ENCODE measurements around the gene C1orf210. TPM values are rescaled to one million over a fixed set of nuclear protein-coding genes. Genes with fewer than 3 reads are reported as not detected.

The C1orf210 gene
- polyA plus RNA-seq, 3 donors: 0.05 TPM; not detected in 2

DNA sequence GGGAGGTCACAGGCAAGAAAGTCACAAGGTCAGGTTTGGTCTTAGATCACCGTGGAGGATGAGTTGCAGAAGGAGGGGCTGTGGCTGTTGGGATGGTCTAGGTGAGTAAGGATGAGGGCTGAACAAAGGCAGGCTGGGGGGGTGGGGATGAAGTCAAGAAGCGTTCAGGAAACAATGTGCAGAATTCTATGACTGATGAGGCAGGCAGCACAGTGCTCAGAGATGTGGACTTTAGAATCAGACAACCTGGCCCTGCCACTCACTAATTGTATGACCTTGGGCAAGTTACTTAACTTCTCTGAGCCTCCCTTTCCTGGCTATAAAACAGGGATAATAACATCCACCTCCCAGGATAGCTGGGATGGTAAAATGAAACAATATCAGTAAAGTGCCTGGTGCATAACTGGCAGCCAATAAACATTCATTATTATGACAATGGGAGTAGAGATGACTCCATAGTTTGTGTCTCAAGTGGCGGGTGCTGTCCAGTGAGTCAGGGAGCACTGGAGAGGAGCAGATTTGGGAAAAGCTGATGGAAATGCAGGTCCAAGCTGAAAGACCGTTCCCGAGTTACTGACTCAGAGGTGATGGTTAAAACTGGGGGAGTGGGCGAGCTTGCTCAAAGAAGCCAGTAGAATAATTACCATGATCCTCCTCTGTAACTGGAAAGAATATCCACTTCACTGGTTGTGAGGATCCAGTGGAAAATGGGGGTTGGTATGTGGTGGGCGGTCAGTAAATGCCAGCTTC is 17.5 kb upstream of the C1orf210 start:
- no peak for DNase-seq
- Mint-ChIP-seq H3K27ac (no peak overlapping the region), H3K36me3 (no peaks in the 10 kb centered on the region), H3K27me3 (ENCODE audit: low read depth in 3 of 3) (peaks cover 0 to 4% (median 2%) of the 10 kb centered on the region in 3 donors), H3K4me3 (no peak overlapping the region), H3K4me1 (peaks cover 8% of the 10 kb centered on the region), H3K9me3 (peaks cover 0 to 2% (median 0%) of the 10 kb centered on the region in 7 donors)
- no peak overlapping the region for H3K27ac ChIP-seq (ENCODE audit: low read depth in 1 of 2, low read length in 2 of 2)
- H3K4me1 ChIP-seq (ENCODE audit: control insufficient read depth in 1 of 2, insufficient read depth in 2 of 2, low read length in 2 of 2): peaks cover 0 to 5% of the 10 kb centered on the region in 2 donors
- no peaks in the 10 kb centered on the region for H3K79me2 ChIP-seq (ENCODE audit: insufficient read depth, low read length)
- intact Hi-C loops (cut with micrococcal nuclease): no loop called here
- H3K9ac ChIP-seq (ENCODE audit: insufficient read depth, low read length, poor library complexity, severe bottlenecking): no peak overlapping the region
- 81% methylated on average over 7 of the region's 7 CpGs for WGBS (ENCODE audit: insufficient coverage)
- H2AFZ ChIP-seq (ENCODE audit: insufficient read depth, low read depth, low read length, poor library complexity, severe bottlenecking): no peak overlapping the region
- TF ChIP-seq, protein P1, sequence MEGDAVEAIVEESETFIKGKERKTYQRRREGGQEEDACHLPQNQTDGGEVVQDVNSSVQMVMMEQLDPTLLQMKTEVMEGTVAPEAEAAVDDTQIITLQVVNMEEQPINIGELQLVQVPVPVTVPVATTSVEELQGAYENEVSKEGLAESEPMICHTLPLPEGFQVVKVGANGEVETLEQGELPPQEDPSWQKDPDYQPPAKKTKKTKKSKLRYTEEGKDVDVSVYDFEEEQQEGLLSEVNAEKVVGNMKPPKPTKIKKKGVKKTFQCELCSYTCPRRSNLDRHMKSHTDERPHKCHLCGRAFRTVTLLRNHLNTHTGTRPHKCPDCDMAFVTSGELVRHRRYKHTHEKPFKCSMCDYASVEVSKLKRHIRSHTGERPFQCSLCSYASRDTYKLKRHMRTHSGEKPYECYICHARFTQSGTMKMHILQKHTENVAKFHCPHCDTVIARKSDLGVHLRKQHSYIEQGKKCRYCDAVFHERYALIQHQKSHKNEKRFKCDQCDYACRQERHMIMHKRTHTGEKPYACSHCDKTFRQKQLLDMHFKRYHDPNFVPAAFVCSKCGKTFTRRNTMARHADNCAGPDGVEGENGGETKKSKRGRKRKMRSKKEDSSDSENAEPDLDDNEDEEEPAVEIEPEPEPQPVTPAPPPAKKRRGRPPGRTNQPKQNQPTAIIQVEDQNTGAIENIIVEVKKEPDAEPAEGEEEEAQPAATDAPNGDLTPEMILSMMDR (IDR thresholded peaks at IDR 0.05): no peak
- H3K9me3 ChIP-seq (replicated peaks in 1 of 2; ENCODE audit: control insufficient read depth in 1 of 2, insufficient read depth in 1 of 2, low read length in 2 of 2): no peaks in the 10 kb centered on the region
- no peaks in the 10 kb centered on the region for H3K36me3 ChIP-seq (replicated peaks in 1 of 2; ENCODE audit: control insufficient read depth in 1 of 2, insufficient read depth in 2 of 2, low read length in 2 of 2)
- H3K4me2 ChIP-seq (replicated peaks; ENCODE audit: extremely low read depth, low read length, poor library complexity, severe bottlenecking): no peak overlapping the region
- H3K4me3 ChIP-seq (replicated peaks in 1 of 3; ENCODE audit: low read depth in 2 of 3, low read length in 3 of 3): no peak overlapping the region
- no peaks in the 10 kb centered on the region for H4K20me1 ChIP-seq (ENCODE audit: insufficient read depth, low read length)
- no peaks in the 10 kb centered on the region for H3K27me3 ChIP-seq (ENCODE audit: control insufficient read depth in 2 of 2, insufficient read depth in 2 of 2, low read length in 2 of 2)

DNA sequence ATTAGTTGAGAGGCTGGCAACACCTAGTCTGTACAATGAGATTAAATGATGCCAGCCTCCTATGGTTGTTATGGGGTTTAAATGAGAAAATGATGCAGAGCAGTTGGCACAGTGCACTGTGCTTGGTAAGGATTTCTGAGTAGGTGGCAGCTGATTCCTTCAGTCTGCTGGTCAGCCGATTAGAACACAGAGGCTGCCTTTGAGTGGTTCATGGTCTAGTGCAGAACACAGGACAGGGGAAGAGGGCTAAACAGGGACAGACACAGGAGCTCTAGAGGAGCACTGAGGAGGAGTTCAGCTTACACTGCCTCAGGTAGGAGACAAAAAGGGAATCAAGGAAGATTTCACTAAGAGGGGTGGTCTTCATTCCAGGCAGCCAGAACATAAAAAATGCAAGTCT is 16.8 kb upstream of the C1orf210 start:
- WGBS (ENCODE audit: insufficient coverage): 88% methylated on average over 1 of the region's 1 CpG
- TF ChIP-seq, protein P1 (IDR thresholded peaks at IDR 0.05): no peak
- no peak overlapping the region for H3K4me3 ChIP-seq (replicated peaks in 1 of 3; ENCODE audit: low read depth in 2 of 3, low read length in 3 of 3)
- Mint-ChIP-seq H3K27me3 (ENCODE audit: low read depth in 3 of 3) (peaks cover 0 to 4% (median 2%) of the 10 kb centered on the region in 3 donors), H3K36me3 (no peaks in the 10 kb centered on the region), H3K27ac (no peak overlapping the region), H3K4me1 (peaks cover 8% of the 10 kb centered on the region), H3K4me3 (no peak overlapping the region), H3K9me3 (peaks cover 0 to 2% (median 0%) of the 10 kb centered on the region in 7 donors)
- H3K27ac ChIP-seq (ENCODE audit: low read depth in 1 of 2, low read length in 2 of 2): no peak overlapping the region
- H3K9me3 ChIP-seq (replicated peaks in 1 of 2; ENCODE audit: control insufficient read depth in 1 of 2, insufficient read depth in 1 of 2, low read length in 2 of 2): no peaks in the 10 kb centered on the region
- no peaks in the 10 kb centered on the region for H3K36me3 ChIP-seq (replicated peaks in 1 of 2; ENCODE audit: control insufficient read depth in 1 of 2, insufficient read depth in 2 of 2, low read length in 2 of 2)
- intact Hi-C loops (cut with micrococcal nuclease): no loop called here
- H4K20me1 ChIP-seq (ENCODE audit: insufficient read depth, low read length): no peaks in the 10 kb centered on the region
- H3K4me1 ChIP-seq (ENCODE audit: control insufficient read depth in 1 of 2, insufficient read depth in 2 of 2, low read length in 2 of 2): peaks cover 0 to 5% of the 10 kb centered on the region in 2 donors
- no peak overlapping the region for H2AFZ ChIP-seq (ENCODE audit: insufficient read depth, low read depth, low read length, poor library complexity, severe bottlenecking)
- no peak overlapping the region for H3K9ac ChIP-seq (ENCODE audit: insufficient read depth, low read length, poor library complexity, severe bottlenecking)
- H3K79me2 ChIP-seq (ENCODE audit: insufficient read depth, low read length): no peaks in the 10 kb centered on the region
- no peak overlapping the region for H3K4me2 ChIP-seq (replicated peaks; ENCODE audit: extremely low read depth, low read length, poor library complexity, severe bottlenecking)
- DNase-seq: no peak
- H3K27me3 ChIP-seq (ENCODE audit: control insufficient read depth in 2 of 2, insufficient read depth in 2 of 2, low read length in 2 of 2): no peaks in the 10 kb centered on the region

Measured in CD14-positive monocyte (primary cell).